Stimulated activated CD4-positive, alpha-beta T cell treated with anti-CD3 and anti-CD28 coated beads, Interleukin-1b, Interleukin-23, amount 100 ng/mL, for 4 hours (primary cell): Measurements from ENCODE around the gene FRMD6.

Experiments used
- DNase-seq, 2 donors: peaks; one replicate each; pipeline ENCODE4 v3.0.0-alpha.2; 2020; ENCODE audit warnings: low read depth in 2 of 2

FRMD6 gene

DNA sequence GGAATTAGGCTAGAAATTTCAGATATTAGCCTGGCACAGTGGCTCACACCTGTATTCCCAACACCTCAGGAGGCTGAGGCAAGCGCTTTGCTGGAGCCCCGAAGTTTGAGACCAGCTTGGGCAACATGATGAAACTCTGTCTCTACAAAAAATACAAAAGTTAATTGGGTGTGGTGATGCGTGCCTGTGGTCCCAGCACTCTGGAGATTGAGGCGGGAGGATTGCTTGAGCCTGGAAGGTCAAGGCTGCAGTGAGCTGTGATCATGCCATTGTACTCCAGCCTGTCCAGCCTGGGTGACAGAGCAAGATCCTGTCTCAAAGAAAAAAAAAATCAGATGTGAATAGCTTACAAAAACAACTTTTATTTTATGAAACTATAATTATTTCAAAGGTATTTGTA lies 15.1 kb downstream of the FRMD6 start:
- no peak for DNase-seq

DNA sequence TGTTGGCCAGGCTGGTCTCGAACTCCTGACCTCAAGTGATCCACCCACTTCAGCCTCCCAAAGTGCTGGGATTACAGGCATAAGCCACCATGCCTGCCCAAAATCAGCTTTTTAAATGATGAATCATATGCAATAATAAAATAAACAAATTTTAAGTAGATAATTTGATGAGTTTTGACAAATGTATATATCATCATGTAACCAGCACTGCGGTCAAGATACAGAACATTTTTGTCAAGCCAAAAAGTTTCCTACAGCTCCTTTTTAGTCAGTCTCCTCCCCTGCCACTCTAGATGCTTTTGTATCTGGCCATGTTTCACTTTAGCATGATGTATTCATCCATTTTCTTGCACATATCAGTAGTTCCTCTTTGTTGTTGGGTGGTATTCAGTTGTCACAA lies 17.2 kb downstream of the FRMD6 start:
- no peak for DNase-seq

DNA sequence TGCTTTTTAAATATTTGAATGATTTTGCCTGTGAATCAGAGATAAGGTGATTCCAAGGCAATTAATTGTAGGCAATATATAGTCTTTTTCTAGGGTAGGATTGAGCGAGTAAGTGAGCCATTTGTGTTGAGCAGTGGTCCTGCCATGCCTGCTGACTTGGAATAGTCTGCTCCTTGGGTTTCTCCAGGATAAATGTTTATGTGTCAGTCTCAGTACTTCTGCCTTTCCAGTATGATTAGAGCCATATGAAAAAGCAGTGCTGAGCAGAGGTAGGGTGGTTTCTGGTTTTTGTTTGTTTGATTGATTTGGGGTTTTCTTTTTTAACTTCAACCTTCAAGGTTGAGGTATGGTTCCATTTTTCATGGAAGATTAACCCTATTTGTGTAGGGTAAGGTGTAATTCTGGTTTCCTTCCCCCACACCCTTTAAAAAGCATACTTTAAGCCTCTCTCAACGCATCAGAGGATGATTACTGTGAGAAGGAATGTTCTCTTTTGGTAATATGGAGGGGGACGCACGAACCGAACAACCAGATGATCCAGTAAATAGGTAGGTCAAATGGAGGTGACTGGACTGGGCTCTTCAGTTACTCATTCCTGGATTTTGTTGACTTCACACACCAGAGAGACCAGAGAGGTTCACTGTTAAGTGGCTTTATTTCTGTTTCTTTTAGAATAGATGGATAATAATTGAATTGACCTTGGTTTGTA lies 22.7 kb downstream of the FRMD6 start:
- no peak for DNase-seq

DNA sequence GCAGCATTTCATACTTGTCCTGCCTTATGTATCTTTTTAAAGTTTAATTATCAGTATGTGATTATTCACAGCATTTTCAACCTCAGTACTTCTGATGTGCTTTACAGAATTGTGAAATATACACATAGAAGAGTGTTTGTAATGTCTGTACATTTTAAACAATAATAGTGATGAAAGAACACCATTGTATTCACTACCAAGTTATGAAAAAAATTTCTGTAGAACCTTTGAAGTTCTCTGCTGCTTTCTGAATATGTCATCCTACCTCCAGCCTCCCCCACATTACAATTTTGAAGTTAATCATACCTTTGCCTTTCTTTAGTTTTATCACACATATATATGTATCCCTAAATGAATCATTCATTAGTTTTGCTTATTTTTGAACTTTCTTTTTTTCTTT lies 24.8 kb downstream of the FRMD6 start:
- no peak for DNase-seq

DNA sequence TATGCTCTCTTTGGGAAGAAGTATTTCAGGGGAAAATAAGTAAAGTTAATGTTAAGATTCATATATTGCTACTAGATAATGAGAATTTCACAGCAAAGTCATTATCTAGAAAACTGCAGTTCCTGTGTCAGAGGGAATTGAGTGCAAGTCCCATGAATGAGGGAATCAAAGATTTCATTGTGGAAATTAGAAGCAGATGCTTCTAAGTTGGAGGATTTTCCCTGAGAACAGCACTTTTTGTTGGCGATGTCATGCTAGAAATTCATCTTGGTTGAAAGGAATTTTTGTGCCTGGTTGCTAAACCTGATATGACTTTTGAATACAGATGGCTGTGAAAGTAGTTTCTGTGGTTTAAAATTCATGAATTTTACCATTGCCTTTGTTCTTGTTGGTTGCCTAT lies 25.6 kb downstream of the FRMD6 start:
- DNase-seq = no peak

- DNase-seq = no peak
Observed at GRCh38 chr14:51677738-51678137, 26.0 kb downstream of the FRMD6 start.

DNA sequence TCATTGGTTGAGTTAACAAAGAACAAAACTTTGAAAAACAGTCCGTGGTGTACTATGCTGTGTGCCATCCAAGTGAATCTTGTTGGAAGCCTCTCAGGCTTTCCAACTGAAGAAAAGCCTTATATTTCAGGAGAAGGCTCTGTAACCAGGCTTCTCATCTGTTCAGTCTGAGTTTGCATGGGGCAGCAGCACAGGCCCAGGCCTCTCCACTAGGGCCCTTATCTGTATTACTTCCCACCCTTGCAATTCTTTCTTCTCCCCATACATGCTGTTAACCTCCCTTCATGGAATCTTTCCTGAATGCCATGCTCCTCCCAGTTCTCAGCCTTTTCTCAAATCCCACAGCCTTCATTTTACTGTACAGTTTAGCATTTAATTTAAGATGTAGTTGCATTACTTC lies 28.3 kb downstream of the FRMD6 start:
- no peak for DNase-seq

DNA sequence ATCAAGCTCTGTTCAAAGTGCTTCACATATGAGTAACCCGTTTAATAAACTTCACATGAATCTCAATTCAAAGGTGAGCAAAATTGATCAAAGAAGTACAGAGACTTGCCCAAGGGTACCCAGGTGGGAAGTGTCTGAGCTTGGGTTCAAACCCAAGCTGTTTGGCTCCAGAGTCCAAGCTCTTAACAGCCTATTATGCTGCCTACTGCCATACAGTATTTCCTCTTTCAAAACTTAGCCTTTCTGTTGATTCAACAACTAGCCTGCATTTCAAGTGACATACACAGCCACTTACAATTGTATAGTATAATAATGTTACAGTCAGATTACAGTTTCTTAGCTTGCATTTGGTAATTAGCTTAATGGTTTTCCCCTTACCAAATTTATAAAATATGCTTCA lies 29.7 kb downstream of the FRMD6 start:
- no peak for DNase-seq

- DNase-seq = no peak
Observed at GRCh38 chr14:51682411-51682810, 30.7 kb downstream of the FRMD6 start.

GRCh38 chr14:51684760-51685159 lies 33.0 kb downstream of the FRMD6 start:
- DNase-seq = no peak

GRCh38 chr14:51691176-51691575 lies 39.5 kb downstream of the FRMD6 start:
- DNase-seq = no peak

- DNase-seq = no peak
Observed at GRCh38 chr14:51692646-51693045, 40.9 kb downstream of the FRMD6 start.

GRCh38 chr14:51697848-51698247 lies 46.1 kb downstream of the FRMD6 start:
- no peak for DNase-seq

DNA sequence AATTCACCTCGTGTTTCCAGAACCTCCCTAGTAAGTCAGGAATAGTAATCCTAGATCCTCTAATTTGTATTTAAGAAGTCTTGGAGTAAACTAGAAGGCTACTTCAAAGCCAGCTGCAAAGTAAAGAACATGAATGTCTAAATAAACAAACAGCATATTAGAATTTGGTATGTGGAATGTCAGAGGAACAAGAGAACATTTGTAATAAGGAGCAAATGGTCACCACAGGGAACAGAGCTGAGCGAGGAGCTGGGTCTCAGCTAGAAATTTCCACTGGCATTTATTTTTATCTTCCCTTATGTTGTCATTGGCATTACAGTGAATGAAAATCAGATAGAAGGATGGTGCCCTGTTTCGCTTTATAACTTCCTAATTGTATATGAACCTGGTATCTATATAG lies 50.2 kb downstream of the FRMD6 start:
- DNase-seq = no peak

DNA sequence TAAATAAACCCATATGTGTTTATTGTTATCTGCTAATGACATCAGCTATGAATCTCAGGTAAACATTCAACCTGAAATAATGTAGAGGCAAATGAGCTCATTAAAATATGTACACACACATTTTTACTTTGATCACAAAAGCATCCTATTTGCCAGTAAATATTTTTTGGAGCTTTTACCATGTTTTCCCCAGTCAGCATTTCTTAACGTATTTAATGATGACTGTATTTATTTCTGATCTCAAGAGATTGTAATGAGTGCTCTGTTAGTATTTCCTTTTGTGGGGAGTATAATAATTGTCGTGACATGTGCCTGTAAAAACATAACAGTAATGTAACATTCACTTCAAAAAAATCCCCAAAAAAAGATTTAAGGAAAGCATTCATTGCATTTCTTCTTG lies 52.1 kb downstream of the FRMD6 start:
- no peak for DNase-seq

GRCh38 chr14:51704545-51704944 lies 52.8 kb downstream of the FRMD6 start:
- DNase-seq = no peak

- DNase-seq = no peak
Observed at GRCh38 chr14:51707327-51707726, 55.6 kb downstream of the FRMD6 start.

DNA sequence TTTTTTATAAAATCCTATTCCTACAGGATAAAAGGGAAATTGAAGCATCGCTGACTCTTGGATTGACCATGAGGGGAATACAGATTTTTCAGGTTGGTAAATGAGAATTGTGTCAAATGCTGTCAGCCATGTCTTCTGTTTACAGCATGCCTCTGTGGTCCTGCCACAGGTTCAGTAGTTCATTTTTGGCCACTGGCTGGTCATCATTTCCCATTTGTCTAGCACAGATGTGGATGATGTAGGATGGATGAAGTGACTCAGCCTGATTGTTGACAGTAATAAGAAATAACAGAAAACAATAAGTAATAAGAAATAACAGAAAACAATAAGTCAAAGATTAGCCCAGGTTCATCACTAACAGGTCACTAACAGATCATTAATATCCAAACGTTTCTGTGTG lies 59.8 kb downstream of the FRMD6 start:
- DNase-seq = no peak

DNA sequence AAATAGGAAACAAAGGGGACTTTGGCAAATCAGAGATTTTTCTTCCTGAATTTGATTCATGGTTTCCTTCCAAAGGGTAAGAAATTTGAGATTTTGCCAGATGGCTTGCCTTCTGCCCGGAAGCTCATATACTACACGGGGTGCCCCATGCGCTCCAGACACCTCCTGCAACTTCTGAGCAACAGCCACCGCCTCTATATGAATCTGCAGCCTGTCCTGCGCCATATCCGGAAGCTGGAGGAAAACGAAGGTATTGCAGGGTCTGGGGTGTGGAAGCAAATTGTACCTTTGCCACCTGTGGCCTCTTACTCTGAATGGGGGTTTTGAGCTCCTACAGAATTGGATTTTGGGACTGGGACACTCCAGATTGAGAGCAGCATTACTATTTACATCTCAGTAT lies 63.5 kb downstream of the FRMD6 start:
- no peak for DNase-seq

- no peak for DNase-seq
Observed at GRCh38 chr14:51715742-51716141, 64.0 kb downstream of the FRMD6 start.

DNA sequence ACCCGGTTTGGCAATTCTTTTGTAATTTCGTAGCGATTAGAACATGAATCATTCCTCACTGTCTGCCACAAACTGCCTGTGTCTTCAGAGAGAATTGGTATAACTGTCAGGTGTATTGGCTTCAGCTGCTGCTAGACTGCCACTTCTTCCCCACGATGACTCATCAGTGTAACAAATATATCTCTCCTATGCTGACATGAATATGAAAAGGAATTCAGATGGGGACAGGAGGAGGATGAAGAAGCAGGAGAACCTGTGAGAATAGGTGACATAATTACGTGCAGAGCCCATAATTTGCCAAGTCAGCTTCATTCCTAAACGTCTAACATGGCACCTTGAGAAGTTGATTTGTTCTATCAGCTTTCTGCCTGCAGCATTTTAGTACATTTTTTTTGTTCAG lies 64.9 kb downstream of the FRMD6 start:
- DNase-seq = no peak

- no peak for DNase-seq
Observed at GRCh38 chr14:51717766-51718165, 66.1 kb downstream of the FRMD6 start.

- DNase-seq = no peak
Observed at GRCh38 chr14:51719955-51720354, 68.2 kb downstream of the FRMD6 start.

DNA sequence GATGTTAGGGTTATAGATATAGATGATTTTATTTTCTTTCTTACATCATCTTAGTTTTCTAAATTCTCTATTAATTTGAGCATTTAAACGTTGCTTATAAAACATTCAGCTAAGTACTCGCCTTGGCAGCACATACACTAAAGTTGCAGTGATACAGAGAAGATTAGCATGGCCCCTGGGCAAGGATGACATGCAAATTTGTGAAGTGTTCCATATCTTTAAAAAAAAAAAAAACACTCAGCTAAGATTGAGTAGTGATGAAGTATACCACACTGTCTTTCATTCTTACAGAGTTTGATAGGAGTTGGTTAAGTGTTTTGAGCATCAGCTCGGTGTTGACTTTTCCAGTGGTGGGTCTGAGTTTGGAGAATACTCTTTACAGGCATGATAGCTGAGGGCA lies 72.3 kb downstream of the FRMD6 start:
- DNase-seq = no peak
